ENCODE results near the gene UBE2K.
"Not testable (repeated sequence)": the region's sequence is repeated elsewhere in the genome, so short reads cannot be mapped to it uniquely, and the experiment has no call there.

DNA sequence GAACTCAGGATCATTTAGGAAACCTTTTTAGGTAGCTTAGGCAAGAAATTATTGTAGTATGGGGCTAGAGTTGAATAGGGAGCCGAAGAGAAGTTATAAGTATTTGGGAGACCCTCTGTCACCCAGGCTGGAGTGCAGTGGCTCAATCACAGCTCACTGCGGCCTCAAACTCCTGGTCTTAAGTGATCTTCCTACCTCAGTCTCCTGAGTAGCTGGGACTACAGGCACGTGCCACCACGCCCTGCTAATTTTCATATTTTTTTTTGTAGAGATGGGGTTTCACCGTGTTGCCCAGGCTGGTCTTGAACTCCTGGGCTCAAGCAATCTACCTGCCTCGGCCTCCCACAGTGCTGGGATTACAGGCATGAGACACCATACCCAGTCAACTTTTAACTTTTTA is 23.3 kb downstream of the UBE2K start:
- not testable (repeated sequence) for TF ChIP-seq POLR2A (IDR thresholded peaks at IDR 0.05)
- TF ChIP-seq, protein P1, sequence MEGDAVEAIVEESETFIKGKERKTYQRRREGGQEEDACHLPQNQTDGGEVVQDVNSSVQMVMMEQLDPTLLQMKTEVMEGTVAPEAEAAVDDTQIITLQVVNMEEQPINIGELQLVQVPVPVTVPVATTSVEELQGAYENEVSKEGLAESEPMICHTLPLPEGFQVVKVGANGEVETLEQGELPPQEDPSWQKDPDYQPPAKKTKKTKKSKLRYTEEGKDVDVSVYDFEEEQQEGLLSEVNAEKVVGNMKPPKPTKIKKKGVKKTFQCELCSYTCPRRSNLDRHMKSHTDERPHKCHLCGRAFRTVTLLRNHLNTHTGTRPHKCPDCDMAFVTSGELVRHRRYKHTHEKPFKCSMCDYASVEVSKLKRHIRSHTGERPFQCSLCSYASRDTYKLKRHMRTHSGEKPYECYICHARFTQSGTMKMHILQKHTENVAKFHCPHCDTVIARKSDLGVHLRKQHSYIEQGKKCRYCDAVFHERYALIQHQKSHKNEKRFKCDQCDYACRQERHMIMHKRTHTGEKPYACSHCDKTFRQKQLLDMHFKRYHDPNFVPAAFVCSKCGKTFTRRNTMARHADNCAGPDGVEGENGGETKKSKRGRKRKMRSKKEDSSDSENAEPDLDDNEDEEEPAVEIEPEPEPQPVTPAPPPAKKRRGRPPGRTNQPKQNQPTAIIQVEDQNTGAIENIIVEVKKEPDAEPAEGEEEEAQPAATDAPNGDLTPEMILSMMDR (IDR thresholded peaks at IDR 0.05 in 4 of 5, conservative IDR thresholded peaks at IDR 0.05 in 1 of 5) = not testable (repeated sequence)
